HG03095 (cell line): ENCODE measurements around the gene METTL15.
"Not testable (repeated sequence)": the region's sequence is repeated elsewhere in the genome, so short reads cannot be mapped to it uniquely, and the experiment has no call there.

Experiments
- ATAC-seq: cut with Tn5 transposase; IDR thresholded peaks from one replicate; pipeline ENCODE4 v1.9.1; 2021; ENCODE audit warnings: moderate library complexity; ENCODE audit not compliant: unreplicated experiment

Gene METTL15

GRCh38 chr11:28378095-28378494 lies 269.9 kb downstream of the METTL15 start:
- not testable (repeated sequence) for ATAC-seq
